Measurements from ENCODE around the gene ZNF513. TPM values are rescaled to one million over a fixed set of nuclear protein-coding genes. Genes with fewer than 3 reads are reported as not detected.
A peak's percentile ranks its signal among the peaks of the same experiment; 100 is the strongest.

The ZNF513 gene
- total RNA-seq, 1 experiment from 2014 or later: 23.6 TPM

DNA sequence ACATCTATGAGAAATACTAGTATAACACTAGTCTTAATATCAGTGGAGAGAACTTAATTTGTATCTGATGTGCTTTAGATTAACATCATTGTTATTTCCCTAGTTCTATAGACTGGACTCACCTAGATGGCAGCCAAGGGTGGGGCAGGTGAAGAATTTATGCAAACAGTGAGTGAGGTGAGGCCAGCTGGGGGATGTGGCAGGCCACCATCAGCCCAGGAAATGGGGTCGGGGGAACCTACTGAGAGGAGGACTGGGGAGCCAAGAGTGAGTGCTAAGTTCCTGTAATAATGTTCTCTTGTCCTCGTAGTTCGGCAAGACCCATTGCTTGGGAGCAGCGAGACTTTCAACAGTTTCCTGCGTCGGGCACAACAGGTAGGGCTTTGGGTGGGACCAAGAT lies 7.6 kb downstream of the ZNF513 start:
- ChIA-PET CTCF (interaction anchor here (1.7 kb wide), 1 partner anchor 8 kb away, joined by 6 read pairs; the partner anchor contains the start of gene ZNF513), POLR2A (no interaction called here)
- no peak for TF ChIP-seq KAT7 (CRISPR knock-in tag; IDR thresholded peaks at IDR 0.05; ENCODE audit: borderline replicate concordance)
- no peak for TF ChIP-seq EMX1 (CRISPR knock-in tag; IDR thresholded peaks at IDR 0.05)
- no peak for TF ChIP-seq ZNF121 (CRISPR knock-in tag; IDR thresholded peaks at IDR 0.05)
- TF ChIP-seq, protein P1, sequence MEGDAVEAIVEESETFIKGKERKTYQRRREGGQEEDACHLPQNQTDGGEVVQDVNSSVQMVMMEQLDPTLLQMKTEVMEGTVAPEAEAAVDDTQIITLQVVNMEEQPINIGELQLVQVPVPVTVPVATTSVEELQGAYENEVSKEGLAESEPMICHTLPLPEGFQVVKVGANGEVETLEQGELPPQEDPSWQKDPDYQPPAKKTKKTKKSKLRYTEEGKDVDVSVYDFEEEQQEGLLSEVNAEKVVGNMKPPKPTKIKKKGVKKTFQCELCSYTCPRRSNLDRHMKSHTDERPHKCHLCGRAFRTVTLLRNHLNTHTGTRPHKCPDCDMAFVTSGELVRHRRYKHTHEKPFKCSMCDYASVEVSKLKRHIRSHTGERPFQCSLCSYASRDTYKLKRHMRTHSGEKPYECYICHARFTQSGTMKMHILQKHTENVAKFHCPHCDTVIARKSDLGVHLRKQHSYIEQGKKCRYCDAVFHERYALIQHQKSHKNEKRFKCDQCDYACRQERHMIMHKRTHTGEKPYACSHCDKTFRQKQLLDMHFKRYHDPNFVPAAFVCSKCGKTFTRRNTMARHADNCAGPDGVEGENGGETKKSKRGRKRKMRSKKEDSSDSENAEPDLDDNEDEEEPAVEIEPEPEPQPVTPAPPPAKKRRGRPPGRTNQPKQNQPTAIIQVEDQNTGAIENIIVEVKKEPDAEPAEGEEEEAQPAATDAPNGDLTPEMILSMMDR (IDR thresholded peaks at IDR 0.05): no peak
- no peak for TF ChIP-seq FOXP1 (CRISPR knock-in tag; IDR thresholded peaks at IDR 0.05; ENCODE audit: borderline replicate concordance)
- TF ChIP-seq, protein P2, sequence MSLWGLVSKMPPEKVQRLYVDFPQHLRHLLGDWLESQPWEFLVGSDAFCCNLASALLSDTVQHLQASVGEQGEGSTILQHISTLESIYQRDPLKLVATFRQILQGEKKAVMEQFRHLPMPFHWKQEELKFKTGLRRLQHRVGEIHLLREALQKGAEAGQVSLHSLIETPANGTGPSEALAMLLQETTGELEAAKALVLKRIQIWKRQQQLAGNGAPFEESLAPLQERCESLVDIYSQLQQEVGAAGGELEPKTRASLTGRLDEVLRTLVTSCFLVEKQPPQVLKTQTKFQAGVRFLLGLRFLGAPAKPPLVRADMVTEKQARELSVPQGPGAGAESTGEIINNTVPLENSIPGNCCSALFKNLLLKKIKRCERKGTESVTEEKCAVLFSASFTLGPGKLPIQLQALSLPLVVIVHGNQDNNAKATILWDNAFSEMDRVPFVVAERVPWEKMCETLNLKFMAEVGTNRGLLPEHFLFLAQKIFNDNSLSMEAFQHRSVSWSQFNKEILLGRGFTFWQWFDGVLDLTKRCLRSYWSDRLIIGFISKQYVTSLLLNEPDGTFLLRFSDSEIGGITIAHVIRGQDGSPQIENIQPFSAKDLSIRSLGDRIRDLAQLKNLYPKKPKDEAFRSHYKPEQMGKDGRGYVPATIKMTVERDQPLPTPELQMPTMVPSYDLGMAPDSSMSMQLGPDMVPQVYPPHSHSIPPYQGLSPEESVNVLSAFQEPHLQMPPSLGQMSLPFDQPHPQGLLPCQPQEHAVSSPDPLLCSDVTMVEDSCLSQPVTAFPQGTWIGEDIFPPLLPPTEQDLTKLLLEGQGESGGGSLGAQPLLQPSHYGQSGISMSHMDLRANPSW (CRISPR knock-in tag; conservative IDR thresholded peaks at IDR 0.05; ENCODE audit: low read depth): no peak
- no peak for TF ChIP-seq ZNF317 (CRISPR knock-in tag; IDR thresholded peaks at IDR 0.05; ENCODE audit: borderline replicate concordance, low read depth)
- no peak for TF ChIP-seq MXD4 (CRISPR knock-in tag; IDR thresholded peaks at IDR 0.05; ENCODE audit: borderline replicate concordance)
- TF ChIP-seq, protein P3, sequence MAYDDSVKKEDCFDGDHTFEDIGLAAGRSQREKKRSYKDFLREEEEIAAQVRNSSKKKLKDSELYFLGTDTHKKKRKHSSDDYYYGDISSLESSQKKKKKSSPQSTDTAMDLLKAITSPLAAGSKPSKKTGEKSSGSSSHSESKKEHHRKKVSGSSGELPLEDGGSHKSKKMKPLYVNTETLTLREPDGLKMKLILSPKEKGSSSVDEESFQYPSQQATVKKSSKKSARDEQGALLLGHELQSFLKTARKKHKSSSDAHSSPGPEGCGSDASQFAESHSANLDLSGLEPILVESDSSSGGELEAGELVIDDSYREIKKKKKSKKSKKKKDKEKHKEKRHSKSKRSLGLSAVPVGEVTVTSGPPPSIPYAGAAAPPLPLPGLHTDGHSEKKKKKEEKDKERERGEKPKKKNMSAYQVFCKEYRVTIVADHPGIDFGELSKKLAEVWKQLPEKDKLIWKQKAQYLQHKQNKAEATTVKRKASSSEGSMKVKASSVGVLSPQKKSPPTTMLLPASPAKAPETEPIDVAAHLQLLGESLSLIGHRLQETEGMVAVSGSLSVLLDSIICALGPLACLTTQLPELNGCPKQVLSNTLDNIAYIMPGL (CRISPR knock-in tag; IDR thresholded peaks at IDR 0.05): no peak
- TF ChIP-seq, protein P4, sequence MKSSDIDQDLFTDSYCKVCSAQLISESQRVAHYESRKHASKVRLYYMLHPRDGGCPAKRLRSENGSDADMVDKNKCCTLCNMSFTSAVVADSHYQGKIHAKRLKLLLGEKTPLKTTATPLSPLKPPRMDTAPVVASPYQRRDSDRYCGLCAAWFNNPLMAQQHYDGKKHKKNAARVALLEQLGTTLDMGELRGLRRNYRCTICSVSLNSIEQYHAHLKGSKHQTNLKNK (CRISPR knock-in tag; IDR thresholded peaks at IDR 0.05): no peak
- no peak for TF ChIP-seq JUN (CRISPR knock-in tag; IDR thresholded peaks at IDR 0.05)
- TF ChIP-seq, protein P5, sequence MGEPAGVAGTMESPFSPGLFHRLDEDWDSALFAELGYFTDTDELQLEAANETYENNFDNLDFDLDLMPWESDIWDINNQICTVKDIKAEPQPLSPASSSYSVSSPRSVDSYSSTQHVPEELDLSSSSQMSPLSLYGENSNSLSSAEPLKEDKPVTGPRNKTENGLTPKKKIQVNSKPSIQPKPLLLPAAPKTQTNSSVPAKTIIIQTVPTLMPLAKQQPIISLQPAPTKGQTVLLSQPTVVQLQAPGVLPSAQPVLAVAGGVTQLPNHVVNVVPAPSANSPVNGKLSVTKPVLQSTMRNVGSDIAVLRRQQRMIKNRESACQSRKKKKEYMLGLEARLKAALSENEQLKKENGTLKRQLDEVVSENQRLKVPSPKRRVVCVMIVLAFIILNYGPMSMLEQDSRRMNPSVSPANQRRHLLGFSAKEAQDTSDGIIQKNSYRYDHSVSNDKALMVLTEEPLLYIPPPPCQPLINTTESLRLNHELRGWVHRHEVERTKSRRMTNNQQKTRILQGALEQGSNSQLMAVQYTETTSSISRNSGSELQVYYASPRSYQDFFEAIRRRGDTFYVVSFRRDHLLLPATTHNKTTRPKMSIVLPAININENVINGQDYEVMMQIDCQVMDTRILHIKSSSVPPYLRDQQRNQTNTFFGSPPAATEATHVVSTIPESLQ (CRISPR knock-in tag; IDR thresholded peaks at IDR 0.05): no peak
- TF ChIP-seq, protein P6, sequence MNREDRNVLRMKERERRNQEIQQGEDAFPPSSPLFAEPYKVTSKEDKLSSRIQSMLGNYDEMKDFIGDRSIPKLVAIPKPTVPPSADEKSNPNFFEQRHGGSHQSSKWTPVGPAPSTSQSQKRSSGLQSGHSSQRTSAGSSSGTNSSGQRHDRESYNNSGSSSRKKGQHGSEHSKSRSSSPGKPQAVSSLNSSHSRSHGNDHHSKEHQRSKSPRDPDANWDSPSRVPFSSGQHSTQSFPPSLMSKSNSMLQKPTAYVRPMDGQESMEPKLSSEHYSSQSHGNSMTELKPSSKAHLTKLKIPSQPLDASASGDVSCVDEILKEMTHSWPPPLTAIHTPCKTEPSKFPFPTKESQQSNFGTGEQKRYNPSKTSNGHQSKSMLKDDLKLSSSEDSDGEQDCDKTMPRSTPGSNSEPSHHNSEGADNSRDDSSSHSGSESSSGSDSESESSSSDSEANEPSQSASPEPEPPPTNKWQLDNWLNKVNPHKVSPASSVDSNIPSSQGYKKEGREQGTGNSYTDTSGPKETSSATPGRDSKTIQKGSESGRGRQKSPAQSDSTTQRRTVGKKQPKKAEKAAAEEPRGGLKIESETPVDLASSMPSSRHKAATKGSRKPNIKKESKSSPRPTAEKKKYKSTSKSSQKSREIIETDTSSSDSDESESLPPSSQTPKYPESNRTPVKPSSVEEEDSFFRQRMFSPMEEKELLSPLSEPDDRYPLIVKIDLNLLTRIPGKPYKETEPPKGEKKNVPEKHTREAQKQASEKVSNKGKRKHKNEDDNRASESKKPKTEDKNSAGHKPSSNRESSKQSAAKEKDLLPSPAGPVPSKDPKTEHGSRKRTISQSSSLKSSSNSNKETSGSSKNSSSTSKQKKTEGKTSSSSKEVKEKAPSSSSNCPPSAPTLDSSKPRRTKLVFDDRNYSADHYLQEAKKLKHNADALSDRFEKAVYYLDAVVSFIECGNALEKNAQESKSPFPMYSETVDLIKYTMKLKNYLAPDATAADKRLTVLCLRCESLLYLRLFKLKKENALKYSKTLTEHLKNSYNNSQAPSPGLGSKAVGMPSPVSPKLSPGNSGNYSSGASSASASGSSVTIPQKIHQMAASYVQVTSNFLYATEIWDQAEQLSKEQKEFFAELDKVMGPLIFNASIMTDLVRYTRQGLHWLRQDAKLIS (CRISPR knock-in tag; IDR thresholded peaks at IDR 0.05; ENCODE audit: borderline replicate concordance): no peak
- no peak for TF ChIP-seq ZNF416 (CRISPR knock-in tag; IDR thresholded peaks at IDR 0.05)
- Mint-ChIP-seq H3K9me3 (no peaks in the 10 kb centered on the region), H3K36me3 (peaks cover 64% of the 10 kb centered on the region), H3K27ac (peak overlapping the region; percentile 13; the same call in 1 of the 2 replicates), H3K4me1 (peaks cover 20% of the 10 kb centered on the region), H3K4me3 (peak overlapping the region; percentile 10; the same call in 1 of the 2 replicates), H3K27me3 (ENCODE audit: low read depth) (no peaks in the 10 kb centered on the region)
- DNase-seq (ENCODE audit: low spot score) (no peak), ATAC-seq (no peak)

Measured in WTC11 (cell line).